IMR-90 (cell line): Measurements from ENCODE around the gene HMGB3. TPM values are rescaled to one million over a fixed set of nuclear protein-coding genes. Genes with fewer than 3 reads are reported as not detected.

Experiments
- ATAC-seq: fragments of 200-7000 bp; cut with Tn5 transposase; 2 replicates; pipeline ENCODE4 v1.9.1; 2020; ENCODE audit warnings: low read depth, mild to moderate bottlenecking, moderate library complexity
- BruUV-seq: library from RNA; stranded (reverse); fragments of 400-500 nt; replicated peaks from 2 replicates; lab custom pipeline; 2021; lab: Mats Ljungman, UMichigan
- CTCF ChIA-PET: fragments of 300-600 bp; formaldehyde crosslinking; extraction: SDS; loops from one replicate; lab custom pipeline; 2021; ENCODE audit warnings: antibody characterized with exemption; lab: Yijun Ruan, JAX
- POLR2A ChIA-PET: fragments of 300-600 bp; sonication (Branson Sonifier 250); formaldehyde crosslinking; loops from one replicate; lab custom pipeline; 2022; ENCODE audit warnings: antibody characterized with exemption; ENCODE audit not compliant: unreplicated experiment; lab: Charles Lee
- DNase-seq: peaks from one replicate; pipeline ENCODE4 v3.0.0; 2013
- H2AFZ ChIP-seq: replicated peaks from 2 replicates; pipeline ENCODE3; 2013; ENCODE audit warnings: low read length, mild to moderate bottlenecking; ENCODE audit not compliant: poor library complexity
- H2AK5ac ChIP-seq: 2 replicates; pipeline ENCODE4 v1.6.1; 2013; ENCODE audit warnings: low read depth, low read length, inconsistent platforms
- H2AK9ac ChIP-seq: replicated peaks from 2 replicates; pipeline ENCODE3; 2013; ENCODE audit warnings: mild to moderate bottlenecking, low read depth, low read length, moderate library complexity; ENCODE audit not compliant: poor library complexity
- H2BK120ac ChIP-seq: 2 replicates; pipeline ENCODE4 v1.6.1; 2013; ENCODE audit warnings: low read depth, low read length, inconsistent platforms
- H2BK15ac ChIP-seq: 3 replicates; pipeline ENCODE4 v1.6.1; 2013; ENCODE audit warnings: low read depth, low read length, inconsistent platforms
- H2BK20ac ChIP-seq: 2 replicates; pipeline ENCODE4 v1.6.1; 2013; ENCODE audit warnings: low read depth, mild to moderate bottlenecking, inconsistent platforms, low read length, moderate library complexity
- H2BK5ac ChIP-seq: 2 replicates; pipeline ENCODE4 v1.6.1; 2013; ENCODE audit warnings: mild to moderate bottlenecking, low read depth, low read length, inconsistent platforms; ENCODE audit not compliant: poor library complexity, severe bottlenecking
- H3K14ac ChIP-seq: replicated peaks from 2 replicates; pipeline ENCODE4 v1.6.1; 2013; ENCODE audit warnings: low read depth, low read length, inconsistent platforms
- H3K18ac ChIP-seq: 2 replicates; pipeline ENCODE4 v1.6.1; 2013; ENCODE audit warnings: low read depth, low read length, control low read depth
- H3K23ac ChIP-seq: 2 replicates; pipeline ENCODE4 v1.6.1; 2013; ENCODE audit warnings: low read depth, low read length, inconsistent platforms
- H3K27ac ChIP-seq: 2 replicates; pipeline ENCODE4 v1.5.1; 2013; ENCODE audit warnings: mild to moderate bottlenecking, control low read depth, low read length; ENCODE audit not compliant: insufficient read depth
- H3K27me3 ChIP-seq: 2 replicates; pipeline ENCODE4 v1.6.1; 2013; ENCODE audit warnings: low read length; ENCODE audit not compliant: control insufficient read depth, insufficient read depth
- H3K36me3 ChIP-seq: 2 replicates; pipeline ENCODE4 v1.6.1; 2013; ENCODE audit warnings: low read length, mixed read lengths; ENCODE audit not compliant: control insufficient read depth, insufficient read depth
- H3K4ac ChIP-seq: 2 replicates; pipeline ENCODE4 v1.6.1; 2013; ENCODE audit warnings: low read depth, low read length, inconsistent platforms
- H3K4me1 ChIP-seq: 2 replicates; pipeline ENCODE4 v1.6.1; 2013; ENCODE audit warnings: low read length, mixed read lengths; ENCODE audit not compliant: control insufficient read depth, insufficient read depth
- H3K4me2 ChIP-seq: 2 replicates; pipeline ENCODE4 v1.6.1; 2013; ENCODE audit warnings: low read depth, mild to moderate bottlenecking, control low read depth, low read length, moderate library complexity
- H3K4me3 ChIP-seq: 2 replicates; pipeline ENCODE4 v1.5.1; 2013; ENCODE audit warnings: low read depth, mild to moderate bottlenecking, control low read depth, low read length, moderate library complexity; ENCODE audit not compliant: insufficient read depth
- H3K56ac ChIP-seq: 2 replicates; pipeline ENCODE4 v1.6.1; 2013; ENCODE audit warnings: low read length, inconsistent platforms; ENCODE audit not compliant: insufficient read depth; ENCODE audit errors: extremely low read depth
- H3K79me1 ChIP-seq, 2 experiments: 2 replicates each; pipeline ENCODE4 v1.6.1; 2013; ENCODE audit warnings: low read length in 2 of 2, inconsistent platforms in 1 of 2, low read depth in 1 of 2
- H3K9ac ChIP-seq: 2 replicates; pipeline ENCODE4 v1.6.1; 2013; ENCODE audit warnings: low read depth, low read length, control low read depth
- H3K9me1 ChIP-seq: 2 replicates; pipeline ENCODE4 v1.6.1; 2013; ENCODE audit warnings: low read length, inconsistent platforms; ENCODE audit not compliant: insufficient read depth
- H3K9me3 ChIP-seq: 2 replicates; pipeline ENCODE4 v1.6.1; 2013; ENCODE audit warnings: low read length; ENCODE audit not compliant: control insufficient read depth, insufficient read depth
- H4K20me1 ChIP-seq: 2 replicates; pipeline ENCODE4 v1.6.1; 2013; ENCODE audit warnings: low read length, inconsistent platforms; ENCODE audit not compliant: insufficient read depth
- H4K5ac ChIP-seq: 2 replicates; pipeline ENCODE4 v1.6.1; 2013; ENCODE audit warnings: mild to moderate bottlenecking, low read depth, low read length, control low read depth
- H4K8ac ChIP-seq, 2 experiments: 2 replicates each; pipeline ENCODE4 v1.6.1; 2013; ENCODE audit warnings: low read depth in 2 of 2, low read length in 2 of 2, control low read depth in 1 of 2, inconsistent platforms in 1 of 2
- H4K91ac ChIP-seq: 2 replicates; pipeline ENCODE4 v1.6.1; 2013; ENCODE audit warnings: low read depth, low read length, inconsistent platforms; ENCODE audit not compliant: insufficient read depth
- BHLHE40 ChIP-seq: fragments of 150-350 bp; IDR thresholded peaks from 2 replicates; pipeline ENCODE4 v1.6.1; 2016; ENCODE audit warnings: mild to moderate bottlenecking, low read depth, low read length
- CEBPB ChIP-seq: IDR thresholded peaks from 2 replicates; pipeline ENCODE4 v1.6.1; 2012; ENCODE audit warnings: low read depth, low read length, improper control_type of control experiment
- CHD1 ChIP-seq: IDR thresholded peaks from 2 replicates; pipeline ENCODE4 v1.6.1; 2012; ENCODE audit warnings: low read depth, low read length, improper control_type of control experiment
- ELK1 ChIP-seq: fragments of 150-350 bp; IDR thresholded peaks from 2 replicates; pipeline ENCODE4 v1.6.1; 2016; ENCODE audit warnings: low read depth, mild to moderate bottlenecking, low read length, moderate library complexity, borderline replicate concordance
- MAFK ChIP-seq: IDR thresholded peaks from 2 replicates; pipeline ENCODE4 v1.6.1; 2012; ENCODE audit warnings: low read depth, low read length, improper control_type of control experiment
- MAZ ChIP-seq: IDR thresholded peaks from 2 replicates; pipeline ENCODE4 v1.6.1; 2012; ENCODE audit warnings: low read depth, mild to moderate bottlenecking, low read length, improper control_type of control experiment, moderate library complexity, borderline replicate concordance
- MXI1 ChIP-seq: IDR thresholded peaks from 2 replicates; pipeline ENCODE4 v1.6.1; 2012; ENCODE audit warnings: low read depth, mild to moderate bottlenecking, low read length, moderate library complexity, borderline replicate concordance
- NFE2L2 ChIP-seq: fragments of 150-350 bp; IDR thresholded peaks from 2 replicates; pipeline ENCODE4 v1.6.1; 2016; ENCODE audit warnings: low read depth, mild to moderate bottlenecking, low read length
- RCOR1 ChIP-seq: IDR thresholded peaks from 2 replicates; pipeline ENCODE4 v1.6.1; 2012; ENCODE audit warnings: mild to moderate bottlenecking, low read length, improper control_type of control experiment; ENCODE audit not compliant: insufficient replicate concordance
- RFX5 ChIP-seq: IDR thresholded peaks from 2 replicates; pipeline ENCODE4 v1.8.0; 2012; ENCODE audit warnings: low read depth, mild to moderate bottlenecking, low read length, moderate library complexity
- SMC3 ChIP-seq: fragments of 150-350 bp; IDR thresholded peaks from 2 replicates; pipeline ENCODE4 v1.6.1; 2016; ENCODE audit warnings: low read depth, mild to moderate bottlenecking, antibody characterized with exemption, low read length, moderate library complexity
- USF2 ChIP-seq: fragments of 150-350 bp; IDR thresholded peaks from 2 replicates; pipeline ENCODE4 v1.6.1; 2017; ENCODE audit warnings: mild to moderate bottlenecking, antibody characterized with exemption, low read length, low read depth
- WGBS, 2 experiments: methylation state at CpG; one replicate each; pipeline versions ENCODE4 v1.1.5 to v1.1.7; 2013; ENCODE audit warnings: missing lambda C conversion rate in 2 of 2; ENCODE audit not compliant: insufficient read length in 1 of 2; ENCODE audit errors: extremely low coverage in 2 of 2; 5-methylcytosine and 5-hydroxymethylcytosine counted together
- dilution Hi-C: fragments of 300-500 bp; cut with HindIII; formaldehyde crosslinking; loops from one replicate; pipeline ENCODE4 v1.14.3; 2018; ENCODE audit warnings: low sequenced_read_pairs; ENCODE audit not compliant: unreplicated experiment
- in situ Hi-C: fragments of 300-500 bp; cut with MboI; formaldehyde crosslinking; loops from 3 replicates; pipeline ENCODE4 v1.14.3; 2019; ENCODE audit warnings: low sequenced_read_pairs, inconsistent platforms, mixed read lengths
- intact Hi-C: fragments of 100-400 bp; cut with micrococcal nuclease; formaldehyde crosslinking; loops from 2 replicates; pipeline ENCODE4 v1.10.0; 2022
- polyA plus RNA-seq, 3 experiments: library from polyadenylated mRNA; depleted of rRNA; stranded (reverse); fragments of >200 nt; gene quantifications; 2 replicates each; pipeline ENCODE4 v1.2.3, GENCODE V29; 2012; ENCODE audit warnings: low replicate concordance in 1 of 3
- total RNA-seq: library from RNA; depleted of rRNA; stranded (reverse); fragments of >200 nt; gene quantifications from 2 replicates; pipeline ENCODE4 v1.2.3, GENCODE V29; 2012

Gene HMGB3
- total and polyA plus RNA-seq, 2 of the 4 experiments (the other 2 are of a cell fraction), result 14.7 to 21.3 TPM

GRCh38 chrX:150966235-150966634 is 16.9 kb upstream of the HMGB3 start:
- TF ChIP-seq CEBPB, result no peak
- TF ChIP-seq MAZ, result no peak
- TF ChIP-seq NFE2L2, result no peak
- TF ChIP-seq BHLHE40, result no peak
- no peak for TF ChIP-seq USF2
- no peak for TF ChIP-seq SMC3
- TF ChIP-seq CHD1, result no peak
- no peak for TF ChIP-seq RFX5
- TF ChIP-seq ELK1, result no peak
- TF ChIP-seq RCOR1, result no peak
- TF ChIP-seq MAFK, result no peak
- TF ChIP-seq MXI1, result no peak
- H4K5ac ChIP-seq, result no peak overlapping the region
- in situ Hi-C loops, result no loop called here
- no peak overlapping the region for H3K4me3 ChIP-seq
- H4K91ac ChIP-seq, result no peak overlapping the region
- H2AK5ac ChIP-seq, result no peak overlapping the region
- H2AK9ac ChIP-seq, result no peak overlapping the region
- no CpG with 5 or more reads among the region's 11 CpGs for WGBS, 2 experiments
- H3K18ac ChIP-seq, result no peak overlapping the region
- H2BK120ac ChIP-seq, result no peak overlapping the region
- H3K27me3 ChIP-seq, result peaks cover 6% of the 10 kb centered on the region; the same call in 1 of the 2 replicates
- no peak overlapping the region for H3K23ac ChIP-seq
- intact Hi-C loops, result no loop called here
- ChIA-PET CTCF (no interaction called here), POLR2A (no interaction called here)
- BruUV-seq, result no TSS peak
- H2BK15ac ChIP-seq, result no peak overlapping the region
- H3K4ac ChIP-seq, result no peak overlapping the region
- no peak overlapping the region for H3K9ac ChIP-seq
- ATAC-seq (no peak), DNase-seq (no peak)
- H3K27ac ChIP-seq, result no peak overlapping the region
- H2BK20ac ChIP-seq, result no peak overlapping the region
- no peak overlapping the region for H3K14ac ChIP-seq
- no peaks in the 10 kb centered on the region for H4K20me1 ChIP-seq
- dilution Hi-C loops, result no loop called here
- no peak overlapping the region for H3K4me2 ChIP-seq
- no peak overlapping the region for H4K8ac ChIP-seq
- H2BK5ac ChIP-seq, result no peak overlapping the region
- H3K56ac ChIP-seq, result no peak overlapping the region
- no peaks in the 10 kb centered on the region for H3K4me1 ChIP-seq
- H3K36me3 ChIP-seq, result no peaks in the 10 kb centered on the region
- H2AFZ ChIP-seq, result no peak overlapping the region
- no peaks in the 10 kb centered on the region for H3K79me1 ChIP-seq
- peaks cover 5% of the 10 kb centered on the region for H3K9me3 ChIP-seq
- no peaks in the 10 kb centered on the region for H3K9me1 ChIP-seq
